ENCODE measurements around the gene EMX1. TPM values are rescaled to one million over a fixed set of nuclear protein-coding genes. Genes with fewer than 3 reads are reported as not detected.

EMX1 gene
- total RNA-seq, 4 donors from 2014 or later, result 0.26 TPM; not detected in 3

DNA sequence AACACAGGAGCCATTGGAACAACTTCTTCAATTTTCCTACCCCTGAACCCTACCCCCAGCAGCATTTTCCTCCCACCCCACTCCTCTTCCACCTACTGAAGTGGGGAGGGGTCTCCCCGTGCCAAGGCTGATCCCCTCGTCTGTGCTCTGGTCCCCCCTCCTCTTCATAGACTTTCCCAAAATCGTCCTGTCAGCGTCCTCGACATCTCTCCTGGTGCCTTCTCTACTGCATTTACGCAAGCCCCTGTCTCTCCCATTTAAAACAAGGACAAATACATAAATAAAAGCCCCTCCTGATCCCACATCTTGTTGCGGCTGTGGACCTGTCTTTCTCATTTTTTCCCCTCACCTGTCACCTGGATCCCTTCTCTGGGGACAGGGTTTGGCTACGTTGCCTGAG, 42.2 kb downstream of the EMX1 start:
- intact Hi-C loops (cut with DNase I; ENCODE audit: low total_unique reads), result no loop called here
- TF ChIP-seq POLR2A (IDR thresholded peaks at IDR 0.05), result no peak
- TF ChIP-seq, protein P1, sequence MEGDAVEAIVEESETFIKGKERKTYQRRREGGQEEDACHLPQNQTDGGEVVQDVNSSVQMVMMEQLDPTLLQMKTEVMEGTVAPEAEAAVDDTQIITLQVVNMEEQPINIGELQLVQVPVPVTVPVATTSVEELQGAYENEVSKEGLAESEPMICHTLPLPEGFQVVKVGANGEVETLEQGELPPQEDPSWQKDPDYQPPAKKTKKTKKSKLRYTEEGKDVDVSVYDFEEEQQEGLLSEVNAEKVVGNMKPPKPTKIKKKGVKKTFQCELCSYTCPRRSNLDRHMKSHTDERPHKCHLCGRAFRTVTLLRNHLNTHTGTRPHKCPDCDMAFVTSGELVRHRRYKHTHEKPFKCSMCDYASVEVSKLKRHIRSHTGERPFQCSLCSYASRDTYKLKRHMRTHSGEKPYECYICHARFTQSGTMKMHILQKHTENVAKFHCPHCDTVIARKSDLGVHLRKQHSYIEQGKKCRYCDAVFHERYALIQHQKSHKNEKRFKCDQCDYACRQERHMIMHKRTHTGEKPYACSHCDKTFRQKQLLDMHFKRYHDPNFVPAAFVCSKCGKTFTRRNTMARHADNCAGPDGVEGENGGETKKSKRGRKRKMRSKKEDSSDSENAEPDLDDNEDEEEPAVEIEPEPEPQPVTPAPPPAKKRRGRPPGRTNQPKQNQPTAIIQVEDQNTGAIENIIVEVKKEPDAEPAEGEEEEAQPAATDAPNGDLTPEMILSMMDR (IDR thresholded peaks at IDR 0.05), result no peak
- WGBS, 2 donors, result 93 to 97% methylated on average over 8 of the region's 8 CpGs

DNA sequence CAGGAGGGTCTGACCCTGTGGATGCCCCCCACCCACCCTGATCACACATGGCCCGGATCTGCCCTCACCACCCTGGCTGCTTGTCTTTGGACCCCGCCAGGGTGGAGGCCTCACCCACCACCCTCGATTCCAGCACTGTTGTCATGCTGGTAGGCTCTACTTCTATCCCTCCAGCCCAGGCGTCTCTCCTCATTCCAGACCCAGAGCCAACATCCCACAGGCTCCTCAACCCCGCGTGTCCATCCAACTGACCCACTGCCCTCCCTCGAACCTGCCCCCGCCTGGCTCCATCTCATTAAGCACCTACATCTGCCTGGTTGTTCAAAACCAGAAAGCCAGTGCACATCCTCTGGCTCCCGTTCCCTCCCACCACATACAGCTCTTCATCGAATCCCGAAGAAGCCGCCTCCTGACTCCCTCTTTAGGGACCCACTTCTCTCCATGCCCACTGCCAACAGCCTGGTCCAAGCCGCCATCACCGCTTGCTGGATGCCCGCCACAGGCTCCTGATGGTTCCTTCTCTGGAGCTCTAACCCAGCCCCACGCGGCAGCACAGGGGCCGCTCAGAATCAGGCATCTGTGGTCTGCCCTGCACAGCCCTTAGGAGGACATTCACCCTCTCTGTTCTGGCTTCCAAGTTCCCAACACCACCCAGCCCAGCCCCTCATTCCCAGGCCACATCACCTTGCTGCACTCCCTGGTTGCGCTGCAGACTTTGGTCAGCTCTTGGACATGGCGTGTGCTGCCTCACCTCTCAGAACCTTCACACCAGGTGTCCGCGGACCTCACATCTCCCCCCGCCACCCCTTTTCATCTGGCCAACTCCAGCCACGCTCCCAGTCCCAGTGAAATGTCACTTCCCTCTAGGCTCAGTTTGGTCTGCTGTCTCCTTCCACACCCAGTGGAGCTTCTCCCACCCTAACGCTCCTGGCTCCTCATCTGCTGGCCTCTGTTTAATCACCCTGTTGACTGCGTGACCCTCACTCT, 43.0 kb downstream of the EMX1 start:
- DNase-seq (ENCODE audit: low spot score in 2 of 2), result no peak
- no peak overlapping the region for H3K4me3 ChIP-seq (ENCODE audit: low read depth, poor library complexity, severe bottlenecking)
- TF ChIP-seq, protein P1 (IDR thresholded peaks at IDR 0.05), result no peak
- TF ChIP-seq POLR2A (IDR thresholded peaks at IDR 0.05), result no peak
- 97 to 98% methylated on average over 26 of the region's 26 CpGs for WGBS, 2 donors
- intact Hi-C loops (cut with DNase I; ENCODE audit: low total_unique reads), result no loop called here

More for the DNA sequence above, 42.2 kb downstream of the EMX1 start:
- no peak for DNase-seq (ENCODE audit: low spot score in 2 of 2)
- H3K4me3 ChIP-seq (ENCODE audit: low read depth, poor library complexity, severe bottlenecking), result no peak overlapping the region

DNA sequence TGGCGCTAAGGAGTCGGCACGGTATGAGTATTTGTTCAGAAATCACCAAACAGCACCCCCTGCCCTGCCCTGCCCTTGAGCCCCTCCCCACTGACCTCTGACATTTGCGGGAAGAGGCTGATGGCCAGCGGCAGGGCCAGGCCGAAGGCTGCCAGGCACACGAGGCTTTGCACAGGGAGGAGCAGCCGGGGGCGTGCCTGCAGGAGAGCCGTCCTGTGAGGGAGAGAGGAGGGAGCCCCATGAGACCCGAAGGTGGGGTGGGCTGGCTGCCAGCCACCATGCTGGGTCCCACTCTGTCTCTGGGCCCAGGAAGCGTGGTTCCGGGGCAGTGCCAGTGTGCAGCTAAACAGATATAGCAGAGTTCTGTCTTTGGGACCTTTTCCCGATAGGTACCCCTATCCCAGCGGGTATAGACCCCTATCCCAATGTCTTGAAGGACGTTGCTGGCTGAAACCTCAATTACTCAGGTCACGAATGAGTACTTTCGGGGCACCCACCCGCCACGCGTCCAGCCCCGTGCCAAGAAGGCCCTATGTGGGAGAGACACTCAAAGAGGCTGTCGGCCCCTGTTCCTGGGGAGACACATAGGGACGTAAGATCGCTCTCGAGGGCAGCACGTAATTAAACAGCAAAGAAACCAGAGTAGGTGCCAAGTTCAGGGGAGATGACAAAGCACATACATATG, 43.9 kb downstream of the EMX1 start:
- TF ChIP-seq, protein P1 (IDR thresholded peaks at IDR 0.05), result no peak
- TF ChIP-seq POLR2A (IDR thresholded peaks at IDR 0.05), result no peak
- intact Hi-C loops (cut with DNase I; ENCODE audit: low total_unique reads), result no loop called here
- DNase-seq (ENCODE audit: low spot score in 2 of 2), result no peak
- H3K4me3 ChIP-seq (ENCODE audit: low read depth, poor library complexity, severe bottlenecking), result no peak overlapping the region
- WGBS, 2 donors, result 88 to 94% methylated on average over 24 to 26 of the region's 27 CpGs

DNA sequence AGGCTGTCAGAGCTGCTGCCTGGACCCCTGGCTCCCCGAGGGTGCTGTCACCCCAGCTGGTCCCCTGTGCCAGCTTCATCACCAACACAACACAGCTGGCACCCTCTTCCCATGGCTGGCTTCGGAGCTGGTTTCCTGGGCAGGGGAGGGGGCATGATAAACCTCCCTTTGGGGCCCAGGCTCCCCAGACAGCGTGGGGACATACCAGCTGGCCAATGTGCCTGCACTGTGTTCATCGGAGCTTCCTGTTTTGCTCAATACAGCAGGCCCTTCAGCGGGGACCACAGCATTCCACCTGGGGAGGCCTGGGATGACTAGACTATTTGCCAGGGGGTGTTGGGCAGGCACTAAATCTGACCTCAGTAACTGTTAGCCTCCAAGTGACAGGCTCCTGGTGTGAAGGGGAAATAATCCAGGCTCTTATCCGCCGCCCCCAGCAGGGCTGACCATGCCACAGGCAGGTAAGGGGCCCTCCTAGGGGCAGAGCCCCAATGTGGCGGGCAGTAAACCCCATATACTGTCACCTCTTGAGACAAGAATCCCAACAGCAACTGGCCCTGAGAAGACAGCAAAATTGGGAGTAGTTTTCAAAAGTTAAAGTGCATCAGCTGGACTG, 44.6 kb downstream of the EMX1 start:
- no peak for TF ChIP-seq POLR2A (IDR thresholded peaks at IDR 0.05)
- TF ChIP-seq, protein P1 (IDR thresholded peaks at IDR 0.05), result no peak
- WGBS, 2 donors, result 68 to 87% methylated on average over 8 of the region's 8 CpGs
- intact Hi-C loops (cut with DNase I; ENCODE audit: low total_unique reads), result no loop called here
- DNase-seq (ENCODE audit: low spot score in 2 of 2), result no peak
- H3K4me3 ChIP-seq (ENCODE audit: low read depth, poor library complexity, severe bottlenecking), result no peak overlapping the region

DNA sequence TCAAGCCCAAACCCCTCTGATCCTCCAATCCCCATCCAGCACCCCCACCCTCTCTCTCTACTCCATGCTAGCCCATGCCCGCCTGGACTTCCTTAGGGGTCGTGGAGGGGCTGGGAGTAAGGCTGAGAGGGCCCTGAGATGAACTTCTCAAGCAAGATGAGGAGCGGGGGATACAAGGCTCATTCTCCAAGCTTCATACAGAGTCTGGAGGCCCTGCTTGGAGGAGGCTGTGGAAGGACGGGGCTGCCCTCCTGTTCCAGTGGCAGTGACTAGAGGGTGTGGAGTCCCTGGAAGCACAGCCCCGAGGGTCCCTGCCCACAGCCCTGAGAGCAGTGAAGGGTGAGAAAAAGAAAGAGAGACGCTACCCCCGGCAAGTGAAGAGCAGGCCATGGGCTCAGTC, 45.6 kb downstream of the EMX1 start:
- H3K4me3 ChIP-seq (ENCODE audit: low read depth, poor library complexity, severe bottlenecking), result no peak overlapping the region
- 87 to 90% methylated on average over 7 of the region's 7 CpGs for WGBS, 2 donors
- TF ChIP-seq, protein P1 (IDR thresholded peaks at IDR 0.05), result no peak
- no peak for TF ChIP-seq POLR2A (IDR thresholded peaks at IDR 0.05)
- intact Hi-C loops (cut with DNase I; ENCODE audit: low total_unique reads), result no loop called here
- no peak for DNase-seq (ENCODE audit: low spot score in 2 of 2)

Data from lower leg skin (tissue), 4 donors.